HCT116 (cell line): ENCODE measurements around the gene NDUFS2. TPM values are rescaled to one million over a fixed set of nuclear protein-coding genes. Genes with fewer than 3 reads are reported as not detected.

Source experiments
- ATAC-seq: fragments of 200-7000 bp; cut with Tn5 transposase; 2 replicates; pipeline ENCODE4 v1.9.1; 2020; ENCODE audit warnings: mild to moderate bottlenecking, moderate library complexity
- BruUV-seq: library from RNA; stranded (reverse); fragments of 400-500 nt; replicated peaks from 2 replicates; lab custom pipeline; 2021; lab: Mats Ljungman, UMichigan
- CTCF ChIA-PET: fragments of 300-600 bp; sonication (Branson Sonifier 250); formaldehyde crosslinking; loops from one replicate; lab custom pipeline; 2021; ENCODE audit warnings: antibody characterized with exemption; lab: Charles Lee
- POLR2A ChIA-PET: fragments of 300-600, 350-600 bp; sonication (Branson Sonifier 250); formaldehyde crosslinking; loops from one replicate; lab custom pipeline; 2021; ENCODE audit warnings: antibody characterized with exemption; lab: Charles Lee
- RAD21 ChIA-PET, 2 experiments: fragments of 300-600 bp; sonication (Branson Sonifier 250); formaldehyde crosslinking; loops; one replicate each; lab custom pipeline; 2023; ENCODE audit warnings: low total read pairs in 2 of 2; ENCODE audit not compliant: uncharacterized antibody in 2 of 2, unreplicated experiment in 2 of 2, low non-redundant PET in 1 of 2; lab: Charles Lee
- DNase-seq: peaks from one replicate; pipeline ENCODE4 v3.0.0-alpha.2; 2010; ENCODE audit warnings: low read depth, low spot score
- H2AFZ ChIP-seq: fragments of 200-600 bp; shearing (Covaris generic), sonication (generic); 2 replicates; pipeline ENCODE4 v1.6.1; 2017; ENCODE audit warnings: low read depth, mixed run types, mixed read lengths, antibody characterized with exemption, low read length; ENCODE audit not compliant: poor library complexity, severe bottlenecking
- H3K27ac ChIP-seq: 2 replicates; pipeline ENCODE4 v1.5.1; 2012; ENCODE audit warnings: low read depth, low read length
- H3K27me3 ChIP-seq: fragments of 200-600 bp; sonication (generic); 2 replicates; pipeline ENCODE4 v1.6.1; 2016; ENCODE audit warnings: mixed run types, low read length, mixed read lengths; ENCODE audit not compliant: insufficient read depth
- H3K36me3 ChIP-seq, 2 experiments: fragments of 200-500 bp in 1 of 2; fragments of 200-600 bp in 1 of 2; sonication (Bioruptor generic) in 1 of 2; sonication (generic) in 1 of 2; 2 replicates each; pipeline versions ENCODE4 v1.5.1 to v1.6.1; 2014 to 2016; ENCODE audit warnings: low read length in 2 of 2, inconsistent platforms in 1 of 2, mixed read lengths in 1 of 2, mixed run types in 1 of 2; ENCODE audit not compliant: insufficient read depth in 2 of 2, control insufficient read depth in 1 of 2
- H3K4me1 ChIP-seq, 2 experiments: fragments of 200-600 bp in 1 of 2; sonication (generic) in 1 of 2; 2 replicates each; pipeline versions ENCODE4 v1.5.1 to v1.6.1; 2012 to 2017; ENCODE audit warnings: low read length in 2 of 2, inconsistent platforms in 1 of 2, mild to moderate bottlenecking in 1 of 2, mixed read lengths in 1 of 2, mixed run types in 1 of 2, moderate library complexity in 1 of 2; ENCODE audit not compliant: insufficient read depth in 2 of 2, control insufficient read depth in 1 of 2
- H3K4me2 ChIP-seq: fragments of 200-600 bp; sonication (generic); 2 replicates; pipeline ENCODE4 v1.6.1; 2017; ENCODE audit warnings: mixed run types, low read length, mixed read lengths
- H3K4me3 ChIP-seq, 2 experiments: fragments of 200-600 bp in 1 of 2; sonication (generic) in 1 of 2; replicated peaks in 1 of 2; 2 replicates each; pipeline ENCODE4 v1.5.1; 2011 to 2016; ENCODE audit warnings: low read length in 2 of 2, control low read depth in 1 of 2, low read depth in 1 of 2, mild to moderate bottlenecking in 1 of 2, mixed read lengths in 1 of 2, mixed run types in 1 of 2
- H3K79me2 ChIP-seq: fragments of 200-600 bp; sonication (generic); 2 replicates; pipeline ENCODE4 v1.6.1; 2017; ENCODE audit warnings: mild to moderate bottlenecking, mixed run types, low read length, moderate library complexity, mixed read lengths; ENCODE audit not compliant: insufficient read depth
- H3K9ac ChIP-seq: fragments of 200-600 bp; sonication (generic); 2 replicates; pipeline ENCODE4 v1.6.1; 2016; ENCODE audit warnings: low read length, mixed read lengths
- H3K9me2 ChIP-seq: fragments of 200-600 bp; sonication (generic), shearing (Covaris generic); 2 replicates; pipeline ENCODE4 v1.6.1; 2017; ENCODE audit warnings: mixed run types, mild to moderate bottlenecking, moderate library complexity; ENCODE audit not compliant: insufficient read depth
- H3K9me3 ChIP-seq, 2 experiments: fragments of 200-500 bp in 1 of 2; fragments of 200-600 bp in 1 of 2; sonication (Bioruptor generic) in 1 of 2; sonication (generic) in 1 of 2; 2 replicates each; pipeline ENCODE4 v1.6.1; 2014 to 2017; ENCODE audit warnings: low read length in 2 of 2, mixed read lengths in 2 of 2, inconsistent platforms in 1 of 2, low read depth in 1 of 2, mild to moderate bottlenecking in 1 of 2, mixed run types in 1 of 2, moderate library complexity in 1 of 2; ENCODE audit not compliant: control insufficient read depth in 1 of 2, insufficient read depth in 1 of 2
- H4K20me1 ChIP-seq: fragments of 200-600 bp; sonication (generic), shearing (Covaris generic); 2 replicates; pipeline ENCODE4 v1.6.1; 2017; ENCODE audit warnings: mixed run types, mild to moderate bottlenecking, moderate library complexity; ENCODE audit not compliant: insufficient read depth
- CBX3 ChIP-seq: IDR thresholded peaks from 2 replicates; pipeline ENCODE4 v1.6.1; 2012; ENCODE audit warnings: low read depth
- CEBPB ChIP-seq: IDR thresholded peaks from 2 replicates; pipeline ENCODE4 v1.6.1; 2012; ENCODE audit warnings: low read depth
- EZH2phosphoT487 ChIP-seq: fragments of 200-600 bp; IDR thresholded peaks from 2 replicates; pipeline ENCODE4 v1.6.1; 2018; ENCODE audit warnings: antibody characterized with exemption, borderline replicate concordance
- FOSL1 ChIP-seq: IDR thresholded peaks from 2 replicates; pipeline ENCODE4 v1.6.1; 2012; ENCODE audit warnings: low read depth
- JUND ChIP-seq: IDR thresholded peaks from 2 replicates; pipeline ENCODE4 v1.6.1; 2012
- POLR2A ChIP-seq: IDR thresholded peaks from 2 replicates; pipeline ENCODE4 v1.7.0; 2011; ENCODE audit warnings: borderline replicate concordance; ENCODE audit not compliant: insufficient read depth, insufficient read length; ENCODE audit errors: extremely low read depth
- POLR2AphosphoS5 ChIP-seq: IDR thresholded peaks from 2 replicates; pipeline ENCODE4 v1.6.1; 2011; ENCODE audit warnings: mild to moderate bottlenecking, low read depth, low read length, moderate library complexity
- RAD21 ChIP-seq: IDR thresholded peaks from 2 replicates; pipeline ENCODE4 v1.6.1; 2012; ENCODE audit warnings: low read depth, mild to moderate bottlenecking
- SP1 ChIP-seq: IDR thresholded peaks from 2 replicates; pipeline ENCODE4 v1.6.1; 2012; ENCODE audit warnings: low read depth
- SRF ChIP-seq: IDR thresholded peaks from 2 replicates; pipeline ENCODE4 v1.6.1; 2012; ENCODE audit warnings: low read depth
- YY1 ChIP-seq: IDR thresholded peaks from 2 replicates; pipeline ENCODE4 v1.6.1; 2011; ENCODE audit warnings: low read length, low read depth, moderate library complexity, mild to moderate bottlenecking; ENCODE audit not compliant: insufficient replicate concordance; ENCODE audit errors: extremely low read depth
- ZFX ChIP-seq: fragments of 450-650 bp; IDR thresholded peaks from 2 replicates; pipeline ENCODE4 v1.6.1; 2017
- intact Hi-C: fragments of 100-400 bp; cut with micrococcal nuclease; formaldehyde crosslinking; loops from 2 replicates; pipeline ENCODE4 v1.10.0; 2022
- total RNA-seq: library from RNA; stranded (reverse); gene quantifications from one replicate; pipeline ENCODE4 v1.2.1, GENCODE V29; 2021; ENCODE audit not compliant: unreplicated experiment
- TF ChIP-seq, protein P1 (sequence below): IDR thresholded peaks from 2 replicates; pipeline ENCODE4 v1.6.1; 2012
- TF ChIP-seq, protein P2 (sequence below): IDR thresholded peaks from 2 replicates; pipeline ENCODE4 v1.6.1; 2012
- TF ChIP-seq, protein P3 (sequence below), 3 experiments: fragments of 200-600 bp in 1 of 3; sonication (generic) in 1 of 3; IDR thresholded peaks in 2 of 3; conservative IDR thresholded peaks in 1 of 3; 2 replicates each; pipeline ENCODE4 v1.5.1; 2012 to 2017; ENCODE audit warnings: low read depth in 2 of 3, low read length in 2 of 3, antibody characterized with exemption in 1 of 3, borderline replicate concordance in 1 of 3, control low read depth in 1 of 3, mild to moderate bottlenecking in 1 of 3, mixed read lengths in 1 of 3, mixed run types in 1 of 3, moderate library complexity in 1 of 3; ENCODE audit not compliant: insufficient read depth in 1 of 3

NDUFS2 gene
- total RNA-seq, 1 experiment from 2014 or later = 82.7 TPM

DNA sequence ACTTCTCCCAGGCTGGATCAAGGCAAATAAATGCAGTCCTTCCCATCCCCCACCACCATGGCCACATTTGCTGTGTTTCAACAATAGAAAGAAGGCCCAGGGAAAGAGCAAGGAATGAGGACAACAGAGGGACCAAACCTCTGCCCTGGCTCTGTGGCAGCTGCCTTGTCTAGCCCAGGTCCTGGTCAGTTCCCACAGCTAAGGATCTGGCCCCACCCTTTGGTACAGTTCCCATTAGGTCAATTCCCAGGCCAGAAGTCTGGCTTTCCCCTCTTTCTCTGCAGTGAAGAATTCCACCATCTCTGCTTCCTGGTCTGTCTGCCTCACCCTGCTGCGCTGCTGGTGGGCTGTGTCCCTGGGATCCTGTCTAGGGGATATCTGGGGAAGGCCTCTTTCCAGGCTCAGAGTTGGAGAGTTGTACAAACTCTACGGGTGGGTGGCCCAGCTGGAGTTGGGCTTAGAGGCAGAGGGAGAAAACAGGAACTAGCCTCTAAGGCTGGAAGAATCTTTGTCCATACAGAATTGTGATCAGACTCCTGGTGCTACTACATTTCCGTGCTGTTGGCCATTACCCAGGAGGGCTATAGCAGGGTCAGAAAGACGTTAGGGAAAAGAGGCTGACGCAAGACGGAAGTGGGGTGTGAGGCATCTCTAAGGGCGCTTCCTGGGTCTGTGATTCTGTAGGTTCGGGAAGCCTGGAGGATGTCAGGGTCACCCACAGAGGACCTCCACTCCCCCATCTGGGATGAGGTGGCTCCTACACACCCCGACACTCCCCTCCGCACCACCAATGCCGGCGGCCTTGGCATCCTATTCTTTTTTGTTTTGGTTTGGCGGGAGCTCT is 953 bp upstream of the NDUFS2 start:
- H3K9ac ChIP-seq = peak overlapping the region; percentile 98
- RAD21 ChIA-PET = no interaction called here
- BruUV-seq = no TSS peak
- no peaks in the 10 kb centered on the region for H3K9me3 ChIP-seq
- H3K79me2 ChIP-seq = peaks cover 29% of the 10 kb centered on the region
- POLR2A ChIA-PET = interaction anchor here (0.9 to 3.0 kb wide), 6 partner anchors 7 to 86 kb away, joined by 3 to 12 read pairs (median 4); partner anchors contain the start of genes B4GALT3 and PPOX
- H3K4me3 ChIP-seq = peak overlapping the region; percentile 94 to 98
- CTCF ChIA-PET = interaction anchor here (1.1 to 1.8 kb wide), 5 partner anchors 9 to 181 kb away, joined by 4 to 7 read pairs (median 5); partner anchors contain the start of genes APOA2, PPOX and TOMM40L
- no peak for DNase-seq
- peaks cover 8 to 38% of the 10 kb centered on the region in 2 experiments; a peak in 3 of 4 replicates for H3K4me1 ChIP-seq
- no peaks in the 10 kb centered on the region for H3K9me2 ChIP-seq
- H3K4me2 ChIP-seq = peak overlapping the region; percentile 89
- H3K36me3 ChIP-seq = peaks cover 11 to 17% of the 10 kb centered on the region in 2 experiments; a peak in 2 of 4 replicates
- intact Hi-C loops = no loop called here
- no peak for TF ChIP-seq JUND
- TF ChIP-seq YY1 = no peak
- TF ChIP-seq, protein P1, sequence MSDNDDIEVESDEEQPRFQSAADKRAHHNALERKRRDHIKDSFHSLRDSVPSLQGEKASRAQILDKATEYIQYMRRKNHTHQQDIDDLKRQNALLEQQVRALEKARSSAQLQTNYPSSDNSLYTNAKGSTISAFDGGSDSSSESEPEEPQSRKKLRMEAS = no peak
- TF ChIP-seq CBX3 = no peak
- TF ChIP-seq, protein P2, sequence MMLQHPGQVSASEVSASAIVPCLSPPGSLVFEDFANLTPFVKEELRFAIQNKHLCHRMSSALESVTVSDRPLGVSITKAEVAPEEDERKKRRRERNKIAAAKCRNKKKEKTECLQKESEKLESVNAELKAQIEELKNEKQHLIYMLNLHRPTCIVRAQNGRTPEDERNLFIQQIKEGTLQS = no peak
- no peak for TF ChIP-seq EZH2phosphoT487
- TF ChIP-seq FOSL1 = no peak
- TF ChIP-seq CEBPB = no peak
- no peak for TF ChIP-seq SP1
- no peak for TF ChIP-seq SRF
- TF ChIP-seq, protein P3, sequence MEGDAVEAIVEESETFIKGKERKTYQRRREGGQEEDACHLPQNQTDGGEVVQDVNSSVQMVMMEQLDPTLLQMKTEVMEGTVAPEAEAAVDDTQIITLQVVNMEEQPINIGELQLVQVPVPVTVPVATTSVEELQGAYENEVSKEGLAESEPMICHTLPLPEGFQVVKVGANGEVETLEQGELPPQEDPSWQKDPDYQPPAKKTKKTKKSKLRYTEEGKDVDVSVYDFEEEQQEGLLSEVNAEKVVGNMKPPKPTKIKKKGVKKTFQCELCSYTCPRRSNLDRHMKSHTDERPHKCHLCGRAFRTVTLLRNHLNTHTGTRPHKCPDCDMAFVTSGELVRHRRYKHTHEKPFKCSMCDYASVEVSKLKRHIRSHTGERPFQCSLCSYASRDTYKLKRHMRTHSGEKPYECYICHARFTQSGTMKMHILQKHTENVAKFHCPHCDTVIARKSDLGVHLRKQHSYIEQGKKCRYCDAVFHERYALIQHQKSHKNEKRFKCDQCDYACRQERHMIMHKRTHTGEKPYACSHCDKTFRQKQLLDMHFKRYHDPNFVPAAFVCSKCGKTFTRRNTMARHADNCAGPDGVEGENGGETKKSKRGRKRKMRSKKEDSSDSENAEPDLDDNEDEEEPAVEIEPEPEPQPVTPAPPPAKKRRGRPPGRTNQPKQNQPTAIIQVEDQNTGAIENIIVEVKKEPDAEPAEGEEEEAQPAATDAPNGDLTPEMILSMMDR (IDR thresholded peaks at IDR 0.05 in 2 of 3, conservative IDR thresholded peaks at IDR 0.05 in 1 of 3; ENCODE audit: borderline replicate concordance in 1 of 3, insufficient read depth in 1 of 3, low read depth in 2 of 3, low read length in 2 of 3) = no peak
- no peak for TF ChIP-seq POLR2A
- TF ChIP-seq ZFX = no peak
- no peak for TF ChIP-seq RAD21
- TF ChIP-seq POLR2AphosphoS5 = no peak
- TF ChIP-seq, all 23 proteins: peak for 0
- Histone ChIP-seq H3K27me3 (no peaks in the 10 kb centered on the region), H3K27ac (peak overlapping the region; percentile 52), H4K20me1 (no peaks in the 10 kb centered on the region), H2AFZ (no peak overlapping the region)
- ATAC-seq = no peak
